GM19395 (cell line): Measurements from ENCODE around the gene CLEC2B.

Experiments used
- ATAC-seq: cut with Tn5 transposase; IDR thresholded peaks from one replicate; pipeline ENCODE4 v1.9.1; 2021; ENCODE audit warnings: mild to moderate bottlenecking, moderate library complexity; ENCODE audit not compliant: unreplicated experiment

CLEC2B gene

GRCh38 chr12:9810671-9811070, 58.5 kb downstream of the CLEC2B start:
- no peak for ATAC-seq

- no peak for ATAC-seq
These were observed 59.3 kb downstream of the CLEC2B start for GRCh38 chr12:9809866-9810265.

DNA sequence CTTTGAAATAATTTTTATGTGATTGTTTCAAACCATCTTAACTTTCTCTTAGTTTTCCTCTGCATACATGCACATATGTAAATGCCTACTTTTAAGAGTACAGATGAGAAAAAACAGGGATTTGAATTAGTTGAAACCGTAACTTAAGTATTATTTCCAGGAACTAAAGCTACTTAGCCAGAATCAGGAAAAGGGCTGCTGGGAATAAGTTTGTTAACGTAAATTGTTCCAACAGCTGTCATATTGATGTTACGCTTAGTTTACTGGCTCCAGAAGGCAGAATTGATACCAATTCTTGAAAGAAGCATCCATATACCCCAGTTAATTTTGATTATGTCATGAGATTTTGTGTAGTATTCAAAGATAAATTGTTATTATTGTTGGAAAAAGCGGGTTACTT, 59.8 kb downstream of the CLEC2B start:
- ATAC-seq: no peak

- no peak for ATAC-seq
These were observed 60.6 kb downstream of the CLEC2B start for GRCh38 chr12:9808504-9808903.

- no peak for ATAC-seq
These were observed 62.4 kb downstream of the CLEC2B start for GRCh38 chr12:9806714-9807113.

DNA sequence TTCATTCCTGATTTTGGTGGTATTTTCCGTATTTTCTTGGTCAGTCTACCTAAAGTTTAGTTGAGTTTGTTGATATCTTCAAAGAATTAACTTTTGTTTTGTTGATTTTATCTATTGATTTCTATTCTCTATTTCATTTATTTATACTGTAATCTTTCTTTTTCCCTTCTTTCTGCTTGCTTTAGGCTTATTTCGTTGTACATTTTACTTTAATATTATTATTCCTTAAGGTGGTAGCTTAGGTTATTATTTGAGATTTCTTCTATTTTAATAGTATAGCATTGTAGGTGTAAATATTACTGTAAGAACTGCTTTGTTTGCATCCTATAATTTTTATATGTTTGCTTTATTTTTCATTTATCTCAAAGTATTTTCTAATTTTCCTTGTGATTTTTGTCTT, 63.3 kb downstream of the CLEC2B start:
- no peak for ATAC-seq
